K562 (cell line): ENCODE measurements around the gene CBX3. TPM values are rescaled to one million over a fixed set of nuclear protein-coding genes. Genes with fewer than 3 reads are reported as not detected.

Source experiments
- FOS ChIP-seq: IDR thresholded peaks from 3 replicates; pipeline ENCODE4 v1.6.1; 2011; ENCODE audit not compliant: insufficient read length; ENCODE audit errors: extremely low read depth
- FOXM1 ChIP-seq, 2 experiments: fragments of 450-650 bp in 1 of 2; sonication (generic) in 1 of 2; formaldehyde crosslinking in 1 of 2; IDR thresholded peaks; 2 replicates each; pipeline versions ENCODE4 v1.6.1 to v1.9.0; 2017 to 2022; ENCODE audit warnings: low read depth in 2 of 2, mild to moderate bottlenecking in 2 of 2, missing genetic modification reagents in 1 of 2, moderate library complexity in 1 of 2
- GABPB1 ChIP-seq: sonication (generic); formaldehyde crosslinking; IDR thresholded peaks from 2 replicates; pipeline ENCODE4 v1.8.0; 2022; ENCODE audit warnings: mild to moderate bottlenecking, missing genetic modification reagents
- GTF2E2 ChIP-seq: fragments of 200-800 bp; sonication (Bioruptor generic); IDR thresholded peaks from 2 replicates; pipeline ENCODE4 v1.6.1; 2016; ENCODE audit warnings: missing genetic modification characterization, missing compliant biosample characterization
- HDAC6 ChIP-seq: IDR thresholded peaks from 2 replicates; pipeline ENCODE4 v1.6.1; 2012; ENCODE audit warnings: low read depth, mild to moderate bottlenecking, control low read depth, inconsistent platforms, low read length, moderate library complexity
- KLF13 ChIP-seq: fragments of 450-650 bp; IDR thresholded peaks from 2 replicates; pipeline ENCODE4 v1.6.1; 2016; ENCODE audit warnings: missing genetic modification characterization, low read depth, mild to moderate bottlenecking, missing compliant biosample characterization, moderate library complexity, borderline replicate concordance
- NFYB ChIP-seq: IDR thresholded peaks from 2 replicates; pipeline ENCODE4 v1.6.1; 2011; ENCODE audit warnings: mild to moderate bottlenecking, moderate library complexity; ENCODE audit not compliant: insufficient read length; ENCODE audit errors: extremely low read depth
- PHF8 ChIP-seq: fragments of 200-600 bp; sonication (generic); IDR thresholded peaks from 2 replicates; pipeline ENCODE4 v1.6.1; 2012; ENCODE audit warnings: mixed run types, mild to moderate bottlenecking, inconsistent platforms, low read length, moderate library complexity, borderline replicate concordance
- POLR2A ChIP-seq: fragments of 450-650 bp; conservative IDR thresholded peaks from 2 replicates; pipeline ENCODE4 v1.6.1; 2016
- TAF9B ChIP-seq: fragments of 450-650 bp; IDR thresholded peaks from 2 replicates; pipeline ENCODE4 v1.6.1; 2018; ENCODE audit warnings: mild to moderate bottlenecking; ENCODE audit not compliant: partially characterized antibody
- ZNF232 ChIP-seq: sonication (generic); formaldehyde crosslinking; IDR thresholded peaks from 2 replicates; pipeline ENCODE4 v1.8.0; 2022; ENCODE audit warnings: mild to moderate bottlenecking, missing genetic modification reagents
- ZNF766 ChIP-seq: fragments of 200-800 bp; sonication (Bioruptor generic); conservative IDR thresholded peaks from 2 replicates; pipeline ENCODE4 v1.6.1; 2016; ENCODE audit warnings: missing genetic modification characterization, missing compliant biosample characterization
- ZNF785 ChIP-seq: fragments of 250-450 bp; sonication (Bioruptor Pico); IDR thresholded peaks from 2 replicates; pipeline ENCODE4 v1.4.0; 2020; ENCODE audit warnings: mild to moderate bottlenecking
- polyA plus RNA-seq, 8 experiments: library from polyadenylated mRNA; depleted of rRNA in 4 of 8; stranded (reverse) in 5 of 8; unstranded in 3 of 8; fragments of >200 nt; fragmentation: Nextera tagmentation in 2 of 8; fragmentation: Illumina TruSeq in 1 of 8; extraction: Ambion mirVana in 2 of 8; extraction: Trizol in 1 of 8; gene quantifications; 2 replicates each; pipeline versions ENCODE4 v1.2.1 to v1.2.3, GENCODE V29; 2011 to 2014; ENCODE audit warnings: inconsistent platforms in 1 of 8, missing spikeins in 1 of 8
- total RNA-seq, 7 experiments: library from RNA; depleted of rRNA in 6 of 7; stranded (reverse); fragments of >200 nt in 6 of 7; fragmentation: Illumina TruSeq in 2 of 7; extraction: Trizol in 2 of 7; gene quantifications; 2 replicates each; pipeline versions ENCODE4 v1.2.1 to v1.2.3, GENCODE V29; 2011 to 2021; ENCODE audit warnings: low replicate concordance in 1 of 7
- TF ChIP-seq, protein P1 (sequence below): sonication (generic); formaldehyde crosslinking; IDR thresholded peaks from 2 replicates; pipeline ENCODE4 v1.8.1; 2022; ENCODE audit warnings: missing genetic modification reagents
- TF ChIP-seq, protein P2 (sequence below): sonication (generic); formaldehyde crosslinking; IDR thresholded peaks from 2 replicates; pipeline ENCODE4 v1.8.0; 2022; ENCODE audit warnings: mild to moderate bottlenecking, missing genetic modification reagents
- TF ChIP-seq, protein P3 (sequence below), 2 experiments: fragments of 450-650 bp in 1 of 2; sonication (generic) in 1 of 2; formaldehyde crosslinking in 1 of 2; IDR thresholded peaks in 1 of 2; conservative IDR thresholded peaks in 1 of 2; 2 replicates each; pipeline versions ENCODE4 v1.6.1 to v1.8.1; 2016 to 2023; ENCODE audit warnings: mild to moderate bottlenecking in 2 of 2, moderate library complexity in 2 of 2, inconsistent platforms in 1 of 2, missing genetic modification reagents in 1 of 2
- TF ChIP-seq, protein P4 (sequence below): fragments of 250-450 bp; sonication (Bioruptor Pico); IDR thresholded peaks from 2 replicates; pipeline ENCODE4 v1.5.1; 2021; ENCODE audit warnings: mild to moderate bottlenecking

The CBX3 gene
- total and polyA plus RNA-seq, 9 of the 15 experiments (the other 6 are each of a cell fraction or from before 2014, with no cell fraction given): 198 to 413 (median 328) TPM

DNA sequence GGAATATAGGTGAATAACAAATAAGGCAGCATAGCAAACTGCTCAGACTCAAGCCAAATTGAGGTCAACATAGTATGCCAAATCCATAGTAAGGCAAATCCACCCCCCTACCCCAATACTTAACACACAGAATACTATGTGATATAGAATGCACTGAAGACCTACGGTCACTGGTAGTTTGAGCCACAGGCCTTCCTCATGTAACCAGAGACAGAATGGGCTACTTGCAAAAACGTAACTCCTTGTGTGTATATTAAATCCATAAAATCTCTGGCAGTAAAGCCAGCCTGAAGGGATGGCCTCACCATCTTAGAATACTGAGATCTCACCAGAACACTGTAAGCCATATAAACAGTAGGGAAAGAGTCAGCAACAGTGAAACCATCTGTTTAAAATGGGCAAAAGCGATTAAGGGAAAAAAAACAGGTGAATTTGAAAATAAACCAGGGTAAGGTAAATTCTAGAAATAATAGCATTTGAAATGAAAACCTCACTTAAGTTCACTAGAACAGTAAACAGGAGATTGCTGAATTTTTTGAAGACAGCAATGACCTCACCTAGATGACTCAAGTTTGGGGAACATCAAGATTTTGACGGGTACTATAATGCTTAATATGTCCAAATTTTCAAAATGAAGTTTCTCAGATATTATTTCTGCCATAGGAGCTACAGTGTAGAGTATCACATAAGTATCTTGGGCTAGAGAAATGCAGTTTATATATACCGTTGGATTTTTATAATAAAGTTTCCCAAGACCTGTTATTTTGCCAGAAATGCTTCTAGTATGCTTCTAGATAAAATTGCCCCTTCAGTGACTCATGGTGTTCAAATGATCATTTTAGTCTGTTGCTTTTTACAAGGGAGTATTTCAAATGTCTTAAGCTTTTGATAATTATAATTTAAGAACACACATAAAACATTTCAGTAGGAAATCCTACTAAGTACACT is 14.9 kb upstream of the CBX3 start (continued):
- TF ChIP-seq ZNF785 (CRISPR knock-in tag) (no peak), HDAC6 (no peak), GTF2E2 (tag) (0 out of 2 replicates have a peak, but pooled peaks have one; percentile 55), FOXM1 (IDR thresholded peaks at IDR 0.05; ENCODE audit: low read depth) (no peak), FOXM1 (CRISPR knock-in tag; IDR thresholded peaks at IDR 0.05; ENCODE audit: low read depth) (no peak), ZNF766 (CRISPR knock-in tag) (no peak), FOS (no peak), PHF8 (no peak), NFYB (no peak), ZNF232 (CRISPR knock-in tag) (no peak), KLF13 (tag) (no peak), TAF9B (no peak), POLR2A (peak; percentile 38; the same call in 1 of the 2 replicates), GABPB1 (CRISPR knock-in tag) (no peak)
- TF ChIP-seq, protein P1, sequence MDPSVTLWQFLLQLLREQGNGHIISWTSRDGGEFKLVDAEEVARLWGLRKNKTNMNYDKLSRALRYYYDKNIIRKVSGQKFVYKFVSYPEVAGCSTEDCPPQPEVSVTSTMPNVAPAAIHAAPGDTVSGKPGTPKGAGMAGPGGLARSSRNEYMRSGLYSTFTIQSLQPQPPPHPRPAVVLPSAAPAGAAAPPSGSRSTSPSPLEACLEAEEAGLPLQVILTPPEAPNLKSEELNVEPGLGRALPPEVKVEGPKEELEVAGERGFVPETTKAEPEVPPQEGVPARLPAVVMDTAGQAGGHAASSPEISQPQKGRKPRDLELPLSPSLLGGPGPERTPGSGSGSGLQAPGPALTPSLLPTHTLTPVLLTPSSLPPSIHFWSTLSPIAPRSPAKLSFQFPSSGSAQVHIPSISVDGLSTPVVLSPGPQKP: no peak
- TF ChIP-seq, protein P2, sequence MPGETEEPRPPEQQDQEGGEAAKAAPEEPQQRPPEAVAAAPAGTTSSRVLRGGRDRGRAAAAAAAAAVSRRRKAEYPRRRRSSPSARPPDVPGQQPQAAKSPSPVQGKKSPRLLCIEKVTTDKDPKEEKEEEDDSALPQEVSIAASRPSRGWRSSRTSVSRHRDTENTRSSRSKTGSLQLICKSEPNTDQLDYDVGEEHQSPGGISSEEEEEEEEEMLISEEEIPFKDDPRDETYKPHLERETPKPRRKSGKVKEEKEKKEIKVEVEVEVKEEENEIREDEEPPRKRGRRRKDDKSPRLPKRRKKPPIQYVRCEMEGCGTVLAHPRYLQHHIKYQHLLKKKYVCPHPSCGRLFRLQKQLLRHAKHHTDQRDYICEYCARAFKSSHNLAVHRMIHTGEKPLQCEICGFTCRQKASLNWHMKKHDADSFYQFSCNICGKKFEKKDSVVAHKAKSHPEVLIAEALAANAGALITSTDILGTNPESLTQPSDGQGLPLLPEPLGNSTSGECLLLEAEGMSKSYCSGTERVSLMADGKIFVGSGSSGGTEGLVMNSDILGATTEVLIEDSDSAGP (CRISPR knock-in tag): no peak
- TF ChIP-seq, protein P3, sequence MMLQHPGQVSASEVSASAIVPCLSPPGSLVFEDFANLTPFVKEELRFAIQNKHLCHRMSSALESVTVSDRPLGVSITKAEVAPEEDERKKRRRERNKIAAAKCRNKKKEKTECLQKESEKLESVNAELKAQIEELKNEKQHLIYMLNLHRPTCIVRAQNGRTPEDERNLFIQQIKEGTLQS (IDR thresholded peaks at IDR 0.05): peak; percentile 88
- TF ChIP-seq, protein P3 (CRISPR knock-in tag; conservative IDR thresholded peaks at IDR 0.05): no peak
- TF ChIP-seq, protein P4, sequence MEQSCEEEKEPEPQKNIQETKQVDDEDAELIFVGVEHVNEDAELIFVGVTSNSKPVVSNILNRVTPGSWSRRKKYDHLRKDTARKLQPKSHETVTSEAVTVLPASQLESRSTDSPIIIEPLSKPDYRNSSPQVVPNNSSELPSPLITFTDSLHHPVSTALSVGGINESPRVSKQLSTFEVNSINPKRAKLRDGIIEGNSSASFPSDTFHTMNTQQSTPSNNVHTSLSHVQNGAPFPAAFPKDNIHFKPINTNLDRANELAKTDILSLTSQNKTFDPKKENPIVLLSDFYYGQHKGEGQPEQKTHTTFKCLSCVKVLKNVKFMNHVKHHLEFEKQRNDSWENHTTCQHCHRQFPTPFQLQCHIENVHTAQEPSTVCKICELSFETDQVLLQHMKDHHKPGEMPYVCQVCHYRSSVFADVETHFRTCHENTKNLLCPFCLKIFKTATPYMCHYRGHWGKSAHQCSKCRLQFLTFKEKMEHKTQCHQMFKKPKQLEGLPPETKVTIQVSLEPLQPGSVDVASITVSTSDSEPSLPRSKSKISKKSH: no peak
